GF-D8 (cell line): Measurements from ENCODE around the gene BLOC1S4.

ENCODE experiments used
- DNase-seq: peaks from one replicate; lab custom pipeline; 2025; lab: John Stamatoyannopoulos, UW

Gene BLOC1S4

DNA sequence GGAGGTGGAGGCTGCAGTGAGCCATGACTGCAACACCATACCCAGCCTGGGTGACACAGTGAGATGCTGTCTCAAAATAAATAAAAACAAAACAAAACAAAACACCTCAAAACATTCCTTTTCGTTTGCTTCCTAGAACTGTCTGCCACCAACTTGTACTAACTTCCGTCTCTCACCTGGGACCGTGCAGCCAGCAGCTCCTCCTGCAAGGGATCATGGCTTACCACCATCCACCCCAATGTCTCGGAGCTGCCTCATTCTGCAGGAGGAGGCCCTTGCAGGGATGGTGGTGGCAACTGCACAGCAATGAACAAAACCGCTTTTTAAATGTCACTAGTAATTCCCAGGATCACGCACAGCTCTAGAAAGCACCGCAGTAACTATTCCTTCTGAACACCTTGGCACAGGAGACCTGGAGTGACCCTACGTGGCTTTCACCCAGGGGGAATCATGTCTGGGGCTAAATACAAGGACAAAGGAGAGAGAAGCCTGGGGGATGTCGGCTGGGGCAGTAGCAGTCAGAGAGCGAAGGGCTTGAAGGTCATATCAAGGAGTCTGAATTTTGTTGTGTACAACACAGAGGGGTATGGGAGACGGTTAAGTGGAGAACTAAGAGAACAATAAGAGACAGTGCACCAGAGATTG lies 49.1 kb downstream of the BLOC1S4 start:
- no peak for DNase-seq

DNA sequence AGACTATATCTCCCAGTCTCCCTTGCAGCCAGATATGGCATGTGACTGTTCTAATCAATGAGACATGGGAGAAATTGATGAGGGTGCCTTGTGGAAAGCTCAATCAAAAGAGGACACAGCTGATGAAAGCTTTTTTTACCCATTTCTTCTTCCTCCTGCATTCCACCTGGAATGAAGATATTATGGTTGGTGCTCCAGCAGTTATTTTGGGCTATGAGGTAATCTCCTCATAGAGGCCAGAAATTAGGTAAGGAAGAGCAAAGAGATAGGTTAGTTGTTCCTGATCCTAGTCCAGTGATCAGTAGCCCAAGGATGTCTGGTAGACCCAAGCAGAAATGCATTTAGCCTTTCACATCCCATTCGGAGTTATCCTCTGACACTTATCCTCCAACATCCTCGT lies 49.7 kb downstream of the BLOC1S4 start:
- DNase-seq: no peak
